Retina (tissue), 1 donor: ENCODE measurements around the gene LMF2.
A peak's percentile ranks its signal among the peaks of the same experiment; 100 is the strongest.

Source experiments
- DNase-seq: peaks from one replicate; pipeline ENCODE4 v3.0.0-alpha.2; 2016

Gene LMF2

GRCh38 chr22:50502628-50503474 is 4.7 kb downstream of the LMF2 start:
- DNase-seq: no peak

- DNase-seq: no peak
These were observed 5.4 kb downstream of the LMF2 start for GRCh38 chr22:50502096-50502495.

- no peak for DNase-seq
These were observed 7.0 kb downstream of the LMF2 start for GRCh38 chr22:50500452-50500851.

- DNase-seq: peak; percentile 60
These were observed 9.1 kb downstream of the LMF2 start for GRCh38 chr22:50498322-50498890.

GRCh38 chr22:50497093-50497492 is 10.4 kb downstream of the LMF2 start:
- DNase-seq: no peak

- no peak for DNase-seq
These were observed 16.8 kb downstream of the LMF2 start for GRCh38 chr22:50490531-50491308.

GRCh38 chr22:50489363-50490243 is 17.9 kb downstream of the LMF2 start:
- DNase-seq: no peak

GRCh38 chr22:50488886-50489285 is 18.6 kb downstream of the LMF2 start:
- no peak for DNase-seq

- DNase-seq: no peak
These were observed 19.4 kb downstream of the LMF2 start for GRCh38 chr22:50488006-50488677.

GRCh38 chr22:50487290-50488005 is 20.1 kb downstream of the LMF2 start:
- no peak for DNase-seq

GRCh38 chr22:50486561-50487289 is 20.8 kb downstream of the LMF2 start, which contains the start of gene MIOX:
MIOX (plus strand) TSS chr22:50486859; CDS start chr22:50486898, 39 bp downstream.
- DNase-seq: no peak

- no peak for DNase-seq
These were observed 22.0 kb downstream of the LMF2 start for GRCh38 chr22:50485221-50486131.

GRCh38 chr22:50483977-50484853 is 23.3 kb downstream of the LMF2 start:
- no peak for DNase-seq

GRCh38 chr22:50483556-50483955 is 23.9 kb downstream of the LMF2 start:
- no peak for DNase-seq

- no peak for DNase-seq
These were observed 24.4 kb downstream of the LMF2 start for GRCh38 chr22:50483106-50483505.

GRCh38 chr22:50482107-50483074 is 25.1 kb downstream of the LMF2 start:
- DNase-seq: no peak

GRCh38 chr22:50481440-50482106 is 25.9 kb downstream of the LMF2 start, which contains the start of gene ADM2:
ADM2 (plus strand) TSS chr22:50481543; CDS start chr22:50481848, 305 bp downstream.
- no peak for DNase-seq
